Lower lobe of right lung (tissue), 2 donors: Measurements from ENCODE around the gene FUT7. TPM values are rescaled to one million over a fixed set of nuclear protein-coding genes. Genes with fewer than 3 reads are reported as not detected.

Experiments used
- ATAC-seq, 2 donors: fragments of 200-7000 bp; cut with Tn5 transposase; one replicate each; pipeline ENCODE4 v1.9.1; 2020 to 2022; ENCODE audit warnings: mild to moderate bottlenecking in 2 of 2, moderate library complexity in 2 of 2
- DNase-seq: peaks from one replicate; pipeline ENCODE4 v3.0.0-alpha.2; 2020
- H3K27ac ChIP-seq: fragments of 200-600 bp; one replicate; pipeline ENCODE4 v1.8.0; 2022
- H3K27me3 ChIP-seq: fragments of 200-600 bp; one replicate; pipeline ENCODE4 v1.8.0; 2022; ENCODE audit warnings: low read depth
- H3K36me3 ChIP-seq: fragments of 200-600 bp; one replicate; pipeline ENCODE4 v1.8.0; 2022; ENCODE audit warnings: mild to moderate bottlenecking
- H3K4me1 ChIP-seq: fragments of 200-600 bp; one replicate; pipeline ENCODE4 v1.8.0; 2022
- H3K4me3 ChIP-seq: fragments of 200-600 bp; one replicate; pipeline ENCODE4 v1.8.0; 2022; ENCODE audit warnings: mild to moderate bottlenecking
- H3K9me3 ChIP-seq: fragments of 200-600 bp; one replicate; pipeline ENCODE4 v1.8.0; 2022
- intact Hi-C: fragments of 100-400 bp; cut with DNase I; formaldehyde crosslinking; loops from one replicate; pipeline ENCODE4 v1.11.0; 2022
- total RNA-seq: library from RNA; stranded (reverse); fragmentation: NEBNext Ultra II Directional; extraction: Animal tissue kit (Norgen Biotek cat#: 25700); gene quantifications from one replicate; pipeline ENCODE4 v1.2.1, GENCODE V29; 2021
- TF ChIP-seq, protein P1 (sequence below): fragments of 200-600 bp; IDR thresholded peaks from one replicate; pipeline ENCODE4 v1.8.0; 2022; ENCODE audit warnings: antibody characterized with exemption, mild to moderate bottlenecking
- donor health status: DM: no; HTN: yes; CAD: no; lungs with severe emphysema.

Gene FUT7
- total RNA-seq, 1 donor from 2014 or later = 1.1 TPM

GRCh38 chr9:137044502-137045177 is 12.8 kb upstream of the FUT7 start:
- intact Hi-C loops = no loop called here
- no peaks in the 10 kb centered on the region for H3K9me3 ChIP-seq
- H3K36me3 ChIP-seq = peaks cover 3% of the 10 kb centered on the region
- DNase-seq (no peak), ATAC-seq (peak in 1 of 2 donors; percentile 21)
- H3K27me3 ChIP-seq = peaks cover 61% of the 10 kb centered on the region
- TF ChIP-seq, protein P1, sequence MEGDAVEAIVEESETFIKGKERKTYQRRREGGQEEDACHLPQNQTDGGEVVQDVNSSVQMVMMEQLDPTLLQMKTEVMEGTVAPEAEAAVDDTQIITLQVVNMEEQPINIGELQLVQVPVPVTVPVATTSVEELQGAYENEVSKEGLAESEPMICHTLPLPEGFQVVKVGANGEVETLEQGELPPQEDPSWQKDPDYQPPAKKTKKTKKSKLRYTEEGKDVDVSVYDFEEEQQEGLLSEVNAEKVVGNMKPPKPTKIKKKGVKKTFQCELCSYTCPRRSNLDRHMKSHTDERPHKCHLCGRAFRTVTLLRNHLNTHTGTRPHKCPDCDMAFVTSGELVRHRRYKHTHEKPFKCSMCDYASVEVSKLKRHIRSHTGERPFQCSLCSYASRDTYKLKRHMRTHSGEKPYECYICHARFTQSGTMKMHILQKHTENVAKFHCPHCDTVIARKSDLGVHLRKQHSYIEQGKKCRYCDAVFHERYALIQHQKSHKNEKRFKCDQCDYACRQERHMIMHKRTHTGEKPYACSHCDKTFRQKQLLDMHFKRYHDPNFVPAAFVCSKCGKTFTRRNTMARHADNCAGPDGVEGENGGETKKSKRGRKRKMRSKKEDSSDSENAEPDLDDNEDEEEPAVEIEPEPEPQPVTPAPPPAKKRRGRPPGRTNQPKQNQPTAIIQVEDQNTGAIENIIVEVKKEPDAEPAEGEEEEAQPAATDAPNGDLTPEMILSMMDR = no peak
- peaks cover 45% of the 10 kb centered on the region for H3K4me1 ChIP-seq
- H3K4me3 ChIP-seq = peak overlapping the region; percentile 67
- peak overlapping the region; percentile 78 for H3K27ac ChIP-seq

- H3K9me3 ChIP-seq = no peaks in the 10 kb centered on the region
- H3K27me3 ChIP-seq = peaks cover 55% of the 10 kb centered on the region
- H3K4me1 ChIP-seq = peaks cover 45% of the 10 kb centered on the region
- TF ChIP-seq, protein P1 = no peak
- H3K36me3 ChIP-seq = peaks cover 9% of the 10 kb centered on the region
- ATAC-seq = no peak
- H3K27ac ChIP-seq = peak overlapping the region; percentile 78
- intact Hi-C loops = no loop called here
- no peak for DNase-seq
- peak overlapping the region; percentile 67 for H3K4me3 ChIP-seq
Measured at GRCh38 chr9:137044037-137044436, 12.1 kb upstream of the FUT7 start.

- H3K27ac ChIP-seq = peak overlapping the region; percentile 78
- intact Hi-C loops = no loop called here
- peaks cover 19% of the 10 kb centered on the region for H3K36me3 ChIP-seq
- TF ChIP-seq, protein P1 = no peak
- peaks cover 45% of the 10 kb centered on the region for H3K4me1 ChIP-seq
- H3K9me3 ChIP-seq = no peaks in the 10 kb centered on the region
- peaks cover 45% of the 10 kb centered on the region for H3K27me3 ChIP-seq
- ATAC-seq = peak in 1 of 2 donors; percentile 6
- peak overlapping the region; percentile 67 for H3K4me3 ChIP-seq
- DNase-seq = no peak
Measured at GRCh38 chr9:137042751-137043727, 11.2 kb upstream of the FUT7 start.

- peak overlapping the region; percentile 25 for H3K4me3 ChIP-seq
- intact Hi-C loops = no loop called here
- peaks cover 19% of the 10 kb centered on the region for H3K36me3 ChIP-seq
- TF ChIP-seq, protein P1 = no peak
- H3K4me1 ChIP-seq = peaks cover 38% of the 10 kb centered on the region
- H3K9me3 ChIP-seq = no peaks in the 10 kb centered on the region
- DNase-seq (no peak), ATAC-seq (peak in 1 of 2 donors; percentile 17)
- peaks cover 26% of the 10 kb centered on the region for H3K27me3 ChIP-seq
- peak overlapping the region; percentile 46 for H3K27ac ChIP-seq
Measured at GRCh38 chr9:137041124-137041523, 9.2 kb upstream of the FUT7 start.

- intact Hi-C loops = no loop called here
- peaks cover 23% of the 10 kb centered on the region for H3K27me3 ChIP-seq
- no peak for ATAC-seq
- H3K36me3 ChIP-seq = peaks cover 19% of the 10 kb centered on the region
- H3K4me3 ChIP-seq = peak overlapping the region; percentile 25
- TF ChIP-seq, protein P1 = no peak
- H3K27ac ChIP-seq = peak overlapping the region; percentile 46
- H3K9me3 ChIP-seq = no peaks in the 10 kb centered on the region
- no peak for DNase-seq
- peaks cover 38% of the 10 kb centered on the region for H3K4me1 ChIP-seq
Measured at GRCh38 chr9:137040568-137040967, 8.7 kb upstream of the FUT7 start.
